ENCODE measurements around the gene MEF2C. TPM values are rescaled to one million over a fixed set of nuclear protein-coding genes. Genes with fewer than 3 reads are reported as not detected.

MEF2C gene
- polyA plus RNA-seq, 3 donors: 41.3 to 54.4 (median 43.5) TPM

- DNase-seq (ENCODE audit: extremely low read depth in 1 of 11, low read depth in 9 of 11, low spot score in 4 of 11): no peak
Measured at GRCh38 chr5:88688156-88688983, 194.6 kb downstream of the MEF2C start.

- DNase-seq (ENCODE audit: extremely low read depth in 1 of 11, low read depth in 9 of 11, low spot score in 4 of 11): no peak
Measured at GRCh38 chr5:88687373-88687911, 195.5 kb downstream of the MEF2C start.

- no peak for DNase-seq (ENCODE audit: extremely low read depth in 1 of 11, low read depth in 9 of 11, low spot score in 4 of 11)
Measured at GRCh38 chr5:88686726-88687125, 196.3 kb downstream of the MEF2C start.

- DNase-seq (ENCODE audit: extremely low read depth in 1 of 11, low read depth in 9 of 11, low spot score in 4 of 11): no peak
Measured at GRCh38 chr5:88685591-88686541, 197.1 kb downstream of the MEF2C start.

- no peak for DNase-seq (ENCODE audit: extremely low read depth in 1 of 11, low read depth in 9 of 11, low spot score in 4 of 11)
Measured at GRCh38 chr5:88683506-88684135, 199.4 kb downstream of the MEF2C start.

- DNase-seq (ENCODE audit: extremely low read depth in 1 of 11, low read depth in 9 of 11, low spot score in 4 of 11): no peak
Measured at GRCh38 chr5:88682881-88683361, 200.1 kb downstream of the MEF2C start.

GRCh38 chr5:88682131-88682530, 200.9 kb downstream of the MEF2C start:
- DNase-seq (ENCODE audit: extremely low read depth in 1 of 11, low read depth in 9 of 11, low spot score in 4 of 11): no peak

GRCh38 chr5:88681211-88681803, 201.7 kb downstream of the MEF2C start:
- no peak for DNase-seq (ENCODE audit: extremely low read depth in 1 of 11, low read depth in 9 of 11, low spot score in 4 of 11)

- peak in 2 of 11 donors; percentile 55 to 61 for DNase-seq (ENCODE audit: extremely low read depth in 1 of 11, low read depth in 9 of 11, low spot score in 4 of 11)
Measured at GRCh38 chr5:88680253-88681132, 202.5 kb downstream of the MEF2C start.

- no peak for DNase-seq (ENCODE audit: extremely low read depth in 1 of 11, low read depth in 9 of 11, low spot score in 4 of 11)
Measured at GRCh38 chr5:88679638-88680037, 203.3 kb downstream of the MEF2C start.

GRCh38 chr5:88678770-88679381, 204.1 kb downstream of the MEF2C start:
- DNase-seq (ENCODE audit: extremely low read depth in 1 of 11, low read depth in 9 of 11, low spot score in 4 of 11): no peak

GRCh38 chr5:88677943-88678769, 204.8 kb downstream of the MEF2C start:
- no peak for DNase-seq (ENCODE audit: extremely low read depth in 1 of 11, low read depth in 9 of 11, low spot score in 4 of 11)

GRCh38 chr5:88677376-88677895, 205.5 kb downstream of the MEF2C start:
- no peak for DNase-seq (ENCODE audit: extremely low read depth in 1 of 11, low read depth in 9 of 11, low spot score in 4 of 11)

GRCh38 chr5:88676637-88677375, 206.2 kb downstream of the MEF2C start:
- DNase-seq (ENCODE audit: extremely low read depth in 1 of 11, low read depth in 9 of 11, low spot score in 4 of 11): no peak
